Suprapubic skin (tissue), 3 donors: ENCODE measurements around the gene SV2A.

Source experiments
- CTCF ChIP-seq, 2 donors: fragments of 200-600 bp in 1 of 2; fragments of 450-650 bp in 1 of 2; sonication (generic) in 1 of 2; IDR thresholded peaks; one replicate each; pipeline ENCODE4 v1.5.1; 2016 to 2019; ENCODE audit warnings: antibody characterized with exemption in 2 of 2, mild to moderate bottlenecking in 1 of 2, moderate library complexity in 1 of 2
- POLR2AphosphoS5 ChIP-seq, 3 donors: sonication (generic); formaldehyde crosslinking; IDR thresholded peaks; one replicate each; pipeline ENCODE4 v1.6.1; 2017; ENCODE audit warnings: antibody characterized with exemption in 3 of 3

DNA sequence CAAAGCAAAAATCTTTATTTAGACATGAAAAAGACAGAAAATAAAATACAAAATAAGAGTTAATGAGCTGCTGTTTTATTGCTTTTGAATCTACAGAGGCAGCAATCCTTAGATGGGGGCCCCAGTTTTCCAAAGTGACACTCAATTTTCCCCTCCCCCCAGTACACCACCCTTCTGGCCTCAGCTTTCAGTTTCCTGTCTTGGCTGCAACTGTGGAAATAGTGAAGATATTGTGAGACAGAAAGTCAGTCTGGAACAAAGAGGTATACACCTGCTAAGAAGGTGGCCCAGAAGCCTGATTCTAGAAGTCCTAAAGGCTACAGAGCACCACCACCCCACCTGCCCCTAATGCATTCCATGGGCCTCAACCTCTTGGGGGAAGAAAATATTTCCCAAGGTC, 20.1 kb upstream of the SV2A start:
- TF ChIP-seq CTCF (IDR thresholded peaks at IDR 0.05) (no peak), POLR2AphosphoS5 (IDR thresholded peaks at IDR 0.05) (no peak)
